ENCODE data around the gene C1orf115. TPM values are rescaled to one million over a fixed set of nuclear protein-coding genes. Genes with fewer than 3 reads are reported as not detected.
"Not testable (repeated sequence)": the region's sequence is repeated elsewhere in the genome, so short reads cannot be mapped to it uniquely, and the experiment has no call there.

C1orf115 gene, protein sequence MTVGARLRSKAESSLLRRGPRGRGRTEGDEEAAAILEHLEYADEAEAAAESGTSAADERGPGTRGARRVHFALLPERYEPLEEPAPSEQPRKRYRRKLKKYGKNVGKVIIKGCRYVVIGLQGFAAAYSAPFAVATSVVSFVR
- 0.81 and 1.4 TPM in 2 replicates for total RNA-seq (2014; rRNA removed; shearing (Covaris generic))

- in situ Hi-C loops (cut with HindIII; ENCODE audit: low sequenced_read_pairs) = no loop called here
- DNase-seq (ENCODE audit: low spot score) = peak; percentile 79
These were observed at the start of gene C1orf115 for GRCh38 chr1:220690140-220691052. Gene C1orf115 (plus strand): TSS chr1:220690363. CDS start chr1:220690403, 40 bp downstream.

DNA sequence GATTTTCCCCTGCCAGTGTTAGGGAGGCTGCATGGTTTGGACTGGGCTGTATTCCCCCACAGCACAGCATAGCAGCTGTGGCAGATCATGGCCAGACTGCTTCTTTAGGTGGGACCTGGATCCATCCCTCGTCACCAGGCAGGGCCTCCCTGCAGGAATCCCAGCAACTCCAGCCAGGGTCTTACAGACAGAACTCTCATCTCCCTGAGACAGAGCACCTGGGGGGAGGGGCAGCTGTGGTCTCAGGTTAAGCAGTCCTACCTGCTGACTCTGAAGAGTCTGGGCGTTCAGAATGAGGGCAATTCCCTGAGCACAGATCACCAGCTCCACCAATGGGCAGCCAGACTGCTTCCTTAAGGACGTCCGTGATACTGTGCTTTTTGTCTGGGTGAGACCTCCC, 47.9 kb upstream of the C1orf115 start:
- in situ Hi-C loops (cut with HindIII; ENCODE audit: low sequenced_read_pairs) = no loop called here
- no peak for DNase-seq (ENCODE audit: low spot score)

GRCh38 chr1:220652995-220653394, 37.2 kb upstream of the C1orf115 start:
- peak; percentile 62 for DNase-seq (ENCODE audit: low spot score)
- in situ Hi-C loops (cut with HindIII; ENCODE audit: low sequenced_read_pairs) = no loop called here

- in situ Hi-C loops (cut with HindIII; ENCODE audit: low sequenced_read_pairs) = no loop called here
- DNase-seq (ENCODE audit: low spot score) = no peak
These were observed 34.7 kb upstream of the C1orf115 start for GRCh38 chr1:220655509-220655908.

GRCh38 chr1:220655961-220656740, 34.0 kb upstream of the C1orf115 start:
- peak; percentile 78 for DNase-seq (ENCODE audit: low spot score)
- in situ Hi-C loops (cut with HindIII; ENCODE audit: low sequenced_read_pairs) = no loop called here

DNA sequence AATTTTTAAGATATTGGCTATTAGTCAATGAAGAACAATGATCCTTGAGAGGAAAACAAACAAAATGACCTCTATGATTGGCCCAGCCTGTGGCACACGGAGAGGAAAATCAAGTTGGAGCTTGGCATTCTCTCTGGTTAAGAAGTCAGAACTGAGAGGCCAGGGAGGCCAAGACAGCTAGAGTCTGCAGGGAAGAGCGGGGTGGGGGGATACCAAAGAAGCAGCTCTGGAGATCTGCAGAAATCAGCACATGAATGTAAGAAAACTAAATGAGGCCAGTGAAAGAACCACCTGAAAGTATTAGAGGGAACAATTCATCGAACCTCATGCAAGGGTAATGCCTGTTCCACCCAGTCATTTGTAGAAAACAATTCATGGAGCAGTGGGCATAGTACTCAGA, 23.8 kb upstream of the C1orf115 start:
- in situ Hi-C loops (cut with HindIII; ENCODE audit: low sequenced_read_pairs) = no loop called here
- no peak for DNase-seq (ENCODE audit: low spot score)

GRCh38 chr1:220669005-220669404, 21.2 kb upstream of the C1orf115 start:
- in situ Hi-C loops (cut with HindIII; ENCODE audit: low sequenced_read_pairs) = no loop called here
- no peak for DNase-seq (ENCODE audit: low spot score)

GRCh38 chr1:220670365-220670764, 19.8 kb upstream of the C1orf115 start:
- DNase-seq (ENCODE audit: low spot score) = no peak
- in situ Hi-C loops (cut with HindIII; ENCODE audit: low sequenced_read_pairs) = no loop called here

- in situ Hi-C loops (cut with HindIII; ENCODE audit: low sequenced_read_pairs) = no loop called here
- no peak for DNase-seq (ENCODE audit: low spot score)
These were observed 16.2 kb upstream of the C1orf115 start for GRCh38 chr1:220673921-220674320.

- DNase-seq (ENCODE audit: low spot score) = no peak
- in situ Hi-C loops (cut with HindIII; ENCODE audit: low sequenced_read_pairs) = no loop called here
These were observed 12.9 kb upstream of the C1orf115 start for GRCh38 chr1:220677251-220677650.

DNA sequence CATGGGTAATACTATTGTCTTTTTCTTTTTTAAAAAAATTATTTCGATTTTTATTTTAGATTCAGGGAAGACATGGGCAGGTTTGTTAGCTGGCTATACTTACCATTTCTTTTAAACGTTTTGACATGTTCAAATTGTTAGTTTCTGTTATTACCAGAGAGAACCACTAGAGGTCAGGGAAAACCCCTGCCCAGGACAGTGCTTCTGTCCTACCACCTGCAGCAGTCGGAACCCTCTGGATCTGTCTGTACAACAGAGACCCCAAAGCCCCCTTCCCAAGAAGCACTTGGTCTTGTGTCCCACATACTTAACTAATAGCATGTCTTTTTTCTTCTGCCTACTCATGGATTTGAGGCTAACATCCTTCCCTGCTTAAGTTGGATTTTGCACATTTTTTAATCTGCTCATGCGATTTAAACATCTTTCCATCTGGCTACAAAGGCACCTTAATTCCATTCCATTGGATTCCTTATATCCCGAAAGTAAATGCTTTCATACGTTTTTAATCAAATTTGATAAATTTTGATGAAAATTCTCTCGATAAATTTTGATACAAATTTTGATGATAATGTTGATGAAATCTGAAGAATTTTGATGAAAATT, 10.0 kb upstream of the C1orf115 start:
- DNase-seq (ENCODE audit: low spot score) = peak; percentile 61
- in situ Hi-C loops (cut with HindIII; ENCODE audit: low sequenced_read_pairs) = no loop called here

- no peak for DNase-seq (ENCODE audit: low spot score)
- in situ Hi-C loops (cut with HindIII; ENCODE audit: low sequenced_read_pairs) = no loop called here
These were observed 8.8 kb upstream of the C1orf115 start for GRCh38 chr1:220681220-220681880.

DNA sequence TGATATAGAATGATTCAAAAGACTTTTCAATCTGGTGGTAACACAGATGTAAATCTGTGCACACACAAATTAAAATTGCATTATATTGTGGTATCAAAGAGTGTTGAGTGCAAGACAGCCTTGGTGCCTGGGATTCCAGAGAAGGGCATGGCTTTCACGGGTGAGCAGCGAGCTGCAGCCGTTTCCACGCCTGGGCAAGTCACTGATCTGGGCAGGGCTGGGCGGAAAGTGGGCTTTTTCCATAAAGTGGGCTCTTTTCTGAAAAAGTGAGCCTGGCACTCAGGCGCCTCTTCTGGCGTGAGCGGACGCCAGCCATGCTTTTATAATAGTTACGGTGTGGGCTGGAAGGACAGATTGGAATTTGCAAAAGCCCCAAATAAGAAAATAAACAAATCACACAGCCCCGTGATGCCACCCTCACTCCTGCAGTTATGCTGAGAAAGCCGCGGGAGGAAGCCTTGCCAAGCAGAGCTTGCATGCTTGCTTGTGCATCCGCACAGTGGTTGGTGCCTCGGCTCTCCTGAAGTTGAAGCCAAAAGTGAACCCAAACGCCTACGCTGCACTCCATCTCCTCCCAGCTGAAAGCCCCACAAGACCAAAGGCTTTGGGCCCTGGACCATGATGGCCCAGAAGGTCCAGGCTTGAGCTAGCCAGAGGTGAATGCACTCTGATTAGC, 7.1 kb upstream of the C1orf115 start:
- in situ Hi-C loops (cut with HindIII; ENCODE audit: low sequenced_read_pairs) = no loop called here
- DNase-seq (ENCODE audit: low spot score) = no peak

- in situ Hi-C loops (cut with HindIII; ENCODE audit: low sequenced_read_pairs); DNase-seq (ENCODE audit: low spot score): not testable (repeated sequence)
These were observed 6.4 kb upstream of the C1orf115 start for GRCh38 chr1:220683716-220684115.

- no peak for DNase-seq (ENCODE audit: low spot score)
- in situ Hi-C loops (cut with HindIII; ENCODE audit: low sequenced_read_pairs) = no loop called here
These were observed 5.3 kb upstream of the C1orf115 start for GRCh38 chr1:220684890-220685289.

DNA sequence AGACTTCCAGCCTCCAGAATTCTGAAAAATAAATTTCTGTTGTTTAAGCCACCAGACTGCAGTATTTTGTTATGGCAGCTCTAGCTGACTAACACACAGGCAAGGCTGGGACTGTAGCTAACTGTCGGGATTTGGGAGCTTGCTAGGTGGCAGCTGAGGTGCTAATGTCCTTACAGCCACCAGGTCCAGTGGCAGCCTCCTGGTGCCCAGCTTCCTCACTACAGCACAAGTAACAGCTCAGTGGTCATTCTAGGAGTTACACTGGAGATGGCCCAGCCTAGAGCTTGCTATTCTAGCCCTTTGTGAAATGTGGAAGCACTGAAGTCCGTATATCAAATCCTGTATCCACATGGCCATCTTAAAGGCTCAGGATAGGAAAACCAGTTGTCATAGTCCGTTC, 4.3 kb upstream of the C1orf115 start:
- in situ Hi-C loops (cut with HindIII; ENCODE audit: low sequenced_read_pairs) = no loop called here

DNA sequence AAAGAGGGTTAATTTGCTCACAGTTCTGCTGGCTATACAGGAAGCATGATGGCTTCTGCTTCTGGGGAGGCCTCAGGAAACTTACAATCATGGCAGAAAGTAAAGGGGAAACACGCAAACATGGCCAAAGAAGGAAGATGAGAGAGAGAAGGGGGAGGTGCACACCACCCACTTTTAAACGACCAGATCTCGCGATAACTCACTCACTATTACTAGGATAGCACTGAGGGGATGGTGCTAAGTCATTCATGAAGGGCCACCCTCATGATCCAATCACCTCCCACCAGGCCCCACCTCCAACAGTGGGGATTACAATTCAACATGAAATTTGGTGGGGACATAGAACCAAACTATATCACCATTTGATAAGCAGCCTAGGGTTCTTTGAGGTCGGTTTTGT, 2.4 kb upstream of the C1orf115 start:
- DNase-seq (ENCODE audit: low spot score) = no peak
- in situ Hi-C loops (cut with HindIII; ENCODE audit: low sequenced_read_pairs) = no loop called here

More for the DNA sequence above, 4.3 kb upstream of the C1orf115 start:
- DNase-seq (ENCODE audit: low spot score) = no peak

DNA sequence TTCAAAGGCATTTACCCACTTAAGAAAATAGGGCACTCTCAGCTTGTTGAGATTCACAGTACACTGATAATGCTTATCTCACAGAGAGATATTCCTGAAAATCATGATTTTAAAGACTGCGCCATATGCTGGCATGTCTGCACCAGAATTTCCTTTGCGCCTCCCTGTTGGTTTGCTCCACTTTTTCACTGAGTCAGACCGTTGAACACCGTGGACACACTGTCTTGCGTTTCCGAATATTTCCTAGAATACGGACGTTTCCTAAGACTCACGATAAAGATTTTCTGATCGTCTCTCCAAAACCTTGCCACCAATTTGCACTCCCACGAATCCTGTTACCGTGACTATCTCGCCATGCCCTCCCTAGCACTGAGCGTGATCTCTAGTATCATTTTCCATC, 497 bp upstream of the C1orf115 start:
- peak; percentile 66 for DNase-seq (ENCODE audit: low spot score)
- in situ Hi-C loops (cut with HindIII; ENCODE audit: low sequenced_read_pairs) = no loop called here

All from G401 (cell line).